Activated CD4-positive, alpha-beta T cell treated with anti-CD3 and anti-CD28 coated beads, Interleukin-2, Interleukin-4, amounts not matched to agents 100 ng/mL and 50 ng/mL, durations not matched to agents 16 hours and 8 hours (primary cell): ENCODE measurements around the gene MT1G.
"Not testable (repeated sequence)": the region's sequence is repeated elsewhere in the genome, so short reads cannot be mapped to it uniquely, and the experiment has no call there.

Source experiments
- DNase-seq: peaks from one replicate; pipeline ENCODE4 v3.0.0-alpha.2; 2020; ENCODE audit warnings: low spot score

MT1G gene

GRCh38 chr16:56684926-56685590 lies 17.2 kb upstream of the MT1G start:
- no peak for DNase-seq

GRCh38 chr16:56684256-56684925 lies 16.5 kb upstream of the MT1G start:
- DNase-seq, result no peak

GRCh38 chr16:56683424-56684172 lies 15.7 kb upstream of the MT1G start:
- no peak for DNase-seq

- no peak for DNase-seq
These were observed 15.0 kb upstream of the MT1G start for GRCh38 chr16:56682703-56683397.

GRCh38 chr16:56681939-56682702 lies 14.3 kb upstream of the MT1G start, which contains the start of gene MT1X:
MT1X (plus strand) TSS chr16:56682470; CDS start chr16:56682541, 71 bp downstream.
- peak; percentile 87 for DNase-seq

GRCh38 chr16:56679818-56680217 lies 12.0 kb upstream of the MT1G start:
- peak; percentile 30 for DNase-seq

- no peak for DNase-seq
These were observed 11.3 kb upstream of the MT1G start for GRCh38 chr16:56679078-56679730.

- DNase-seq, result no peak
These were observed 9.6 kb upstream of the MT1G start for GRCh38 chr16:56677474-56677873.

GRCh38 chr16:56675685-56676210 lies 7.9 kb upstream of the MT1G start:
- DNase-seq, result no peak

GRCh38 chr16:56674570-56674969 lies 6.7 kb upstream of the MT1G start:
- not testable (repeated sequence) for DNase-seq

GRCh38 chr16:56673921-56674320 lies 6.1 kb upstream of the MT1G start:
- DNase-seq, result no peak

GRCh38 chr16:56672761-56673536 lies 5.1 kb upstream of the MT1G start:
- no peak for DNase-seq

GRCh38 chr16:56672171-56672570 lies 4.3 kb upstream of the MT1G start:
- DNase-seq, result not testable (repeated sequence)

GRCh38 chr16:56671691-56672090 lies 3.8 kb upstream of the MT1G start:
- not testable (repeated sequence) for DNase-seq

GRCh38 chr16:56670620-56670934 lies 2.7 kb upstream of the MT1G start:
- DNase-seq, result no peak

- no peak for DNase-seq
These were observed 2.2 kb upstream of the MT1G start for GRCh38 chr16:56669840-56670619.

- DNase-seq, result no peak
These were observed 1.4 kb upstream of the MT1G start, which contains the start of gene MT1H for GRCh38 chr16:56669005-56669839. MT1H (plus strand) TSS chr16:56669814; CDS start chr16:56669885, 71 bp downstream.
